Body of pancreas (tissue), 4 donors: ENCODE results near the gene TIFAB.

Experiments
- POLR2A ChIP-seq, 3 donors: fragments of 450-650 bp; IDR thresholded peaks; one replicate each; pipeline ENCODE4 v1.6.1; 2016; ENCODE audit warnings: antibody characterized with exemption in 3 of 3, mild to moderate bottlenecking in 2 of 3
- TF ChIP-seq, protein P1 (sequence below), 7 experiments: fragments of 450-650 bp in 4 of 7; fragments of 200-600 bp in 3 of 7; sonication (generic) in 3 of 7; IDR thresholded peaks; one replicate each; pipeline ENCODE4 v1.5.1; 2016 to 2019; ENCODE audit warnings: antibody characterized with exemption in 7 of 7

- TF ChIP-seq, protein P1, sequence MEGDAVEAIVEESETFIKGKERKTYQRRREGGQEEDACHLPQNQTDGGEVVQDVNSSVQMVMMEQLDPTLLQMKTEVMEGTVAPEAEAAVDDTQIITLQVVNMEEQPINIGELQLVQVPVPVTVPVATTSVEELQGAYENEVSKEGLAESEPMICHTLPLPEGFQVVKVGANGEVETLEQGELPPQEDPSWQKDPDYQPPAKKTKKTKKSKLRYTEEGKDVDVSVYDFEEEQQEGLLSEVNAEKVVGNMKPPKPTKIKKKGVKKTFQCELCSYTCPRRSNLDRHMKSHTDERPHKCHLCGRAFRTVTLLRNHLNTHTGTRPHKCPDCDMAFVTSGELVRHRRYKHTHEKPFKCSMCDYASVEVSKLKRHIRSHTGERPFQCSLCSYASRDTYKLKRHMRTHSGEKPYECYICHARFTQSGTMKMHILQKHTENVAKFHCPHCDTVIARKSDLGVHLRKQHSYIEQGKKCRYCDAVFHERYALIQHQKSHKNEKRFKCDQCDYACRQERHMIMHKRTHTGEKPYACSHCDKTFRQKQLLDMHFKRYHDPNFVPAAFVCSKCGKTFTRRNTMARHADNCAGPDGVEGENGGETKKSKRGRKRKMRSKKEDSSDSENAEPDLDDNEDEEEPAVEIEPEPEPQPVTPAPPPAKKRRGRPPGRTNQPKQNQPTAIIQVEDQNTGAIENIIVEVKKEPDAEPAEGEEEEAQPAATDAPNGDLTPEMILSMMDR (IDR thresholded peaks at IDR 0.05), result no peak
- no peak for TF ChIP-seq POLR2A (IDR thresholded peaks at IDR 0.05)
These were observed 13.4 kb upstream of the TIFAB start for GRCh38 chr5:135465391-135466122.
